Mucosa of rectum (tissue), 2 donors: ENCODE data around the gene CAT.

Experiments
- H3K27ac ChIP-seq, 2 donors: one replicate each; pipeline ENCODE4 v1.7.0; 2013; ENCODE audit warnings: inconsistent platforms in 2 of 2, low read depth in 2 of 2, low read length in 2 of 2
- H3K27me3 ChIP-seq, 2 donors: one replicate each; pipeline ENCODE4 v1.7.0; 2013; ENCODE audit warnings: low read length in 2 of 2; ENCODE audit not compliant: control insufficient read depth in 2 of 2, insufficient read depth in 2 of 2
- H3K36me3 ChIP-seq, 2 donors: one replicate each; pipeline ENCODE4 v1.7.0; 2013; ENCODE audit warnings: low read length in 2 of 2; ENCODE audit not compliant: control insufficient read depth in 2 of 2, insufficient read depth in 2 of 2
- H3K4me1 ChIP-seq, 2 donors: one replicate each; pipeline ENCODE4 v1.7.0; 2013; ENCODE audit warnings: low read length in 2 of 2, mild to moderate bottlenecking in 1 of 2; ENCODE audit not compliant: control insufficient read depth in 2 of 2, insufficient read depth in 2 of 2
- H3K4me3 ChIP-seq, 2 donors: one replicate each; pipeline ENCODE4 v1.7.0; 2013; ENCODE audit warnings: low read length in 2 of 2
- H3K9ac ChIP-seq, 2 donors: one replicate each; pipeline ENCODE4 v1.7.0; 2013; ENCODE audit warnings: low read length in 2 of 2, low read depth in 1 of 2, mild to moderate bottlenecking in 1 of 2
- H3K9me3 ChIP-seq, 2 donors: one replicate each; pipeline ENCODE4 v1.7.0; 2013; ENCODE audit warnings: low read length in 2 of 2; ENCODE audit not compliant: control insufficient read depth in 2 of 2
- donor health status: healthy.
- donor health status: Normal muscosa, but diverticular disease.

Gene CAT

GRCh38 chr11:34407121-34407813, 31.5 kb upstream of the CAT start:
- H3K9me3 ChIP-seq, result no peaks in the 10 kb centered on the region
- no peaks in the 10 kb centered on the region for H3K36me3 ChIP-seq
- H3K27ac ChIP-seq, result no peak overlapping the region
- no peaks in the 10 kb centered on the region for H3K4me1 ChIP-seq
- no peak overlapping the region for H3K4me3 ChIP-seq
- H3K27me3 ChIP-seq, result peaks cover 0 to 3% of the 10 kb centered on the region in 2 donors
- no peak overlapping the region for H3K9ac ChIP-seq

GRCh38 chr11:34408580-34409172, 30.1 kb upstream of the CAT start:
- Histone ChIP-seq H3K9ac (no peak overlapping the region), H3K36me3 (no peaks in the 10 kb centered on the region), H3K4me1 (no peaks in the 10 kb centered on the region), H3K27ac (no peak overlapping the region), H3K9me3 (peaks cover 0 to 2% of the 10 kb centered on the region in 2 donors), H3K4me3 (no peak overlapping the region), H3K27me3 (peaks cover 0 to 3% of the 10 kb centered on the region in 2 donors)

GRCh38 chr11:34411111-34411510, 27.6 kb upstream of the CAT start:
- no peaks in the 10 kb centered on the region for H3K4me1 ChIP-seq
- no peak overlapping the region for H3K9ac ChIP-seq
- H3K27ac ChIP-seq, result no peak overlapping the region
- no peaks in the 10 kb centered on the region for H3K27me3 ChIP-seq
- H3K4me3 ChIP-seq, result no peak overlapping the region
- peaks cover 0 to 5% of the 10 kb centered on the region in 2 donors for H3K9me3 ChIP-seq
- H3K36me3 ChIP-seq, result no peaks in the 10 kb centered on the region

- no peak overlapping the region for H3K9ac ChIP-seq
- H3K27ac ChIP-seq, result no peak overlapping the region
- no peaks in the 10 kb centered on the region for H3K27me3 ChIP-seq
- no peaks in the 10 kb centered on the region for H3K36me3 ChIP-seq
- peaks cover 0 to 5% of the 10 kb centered on the region in 2 donors for H3K9me3 ChIP-seq
- no peaks in the 10 kb centered on the region for H3K4me1 ChIP-seq
- H3K4me3 ChIP-seq, result no peak overlapping the region
These were observed 26.9 kb upstream of the CAT start for GRCh38 chr11:34411791-34412190.

DNA sequence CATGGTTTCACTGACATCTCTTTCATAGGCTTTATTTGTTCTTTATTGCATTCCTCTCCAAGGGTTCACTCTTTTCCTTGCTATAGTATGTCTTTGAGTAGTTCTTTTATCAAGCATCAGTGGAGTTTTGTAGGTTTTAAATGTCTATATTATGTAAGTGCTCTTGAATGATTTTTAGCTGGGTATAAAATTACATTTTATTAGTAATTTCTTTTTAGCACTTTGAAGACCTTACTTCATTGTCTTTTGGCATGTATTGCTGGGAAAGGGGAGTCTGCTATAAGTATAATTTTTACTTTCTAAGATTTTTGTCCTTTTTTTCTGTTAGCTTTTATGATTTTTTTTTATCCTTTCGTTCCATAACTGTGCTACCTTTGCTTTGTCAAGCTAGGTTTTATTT, 25.5 kb upstream of the CAT start:
- no peaks in the 10 kb centered on the region for H3K4me1 ChIP-seq
- no peak overlapping the region for H3K9ac ChIP-seq
- H3K4me3 ChIP-seq, result no peak overlapping the region
- H3K36me3 ChIP-seq, result no peaks in the 10 kb centered on the region
- H3K27ac ChIP-seq, result no peak overlapping the region
- H3K27me3 ChIP-seq, result no peaks in the 10 kb centered on the region
- peaks cover 0 to 5% of the 10 kb centered on the region in 2 donors for H3K9me3 ChIP-seq

- H3K27ac ChIP-seq, result no peak overlapping the region
- H3K9ac ChIP-seq, result no peak overlapping the region
- no peaks in the 10 kb centered on the region for H3K36me3 ChIP-seq
These were observed 23.2 kb upstream of the CAT start for GRCh38 chr11:34415538-34415937.

GRCh38 chr11:34416088-34416487, 22.6 kb upstream of the CAT start:
- Histone ChIP-seq H3K27me3 (no peaks in the 10 kb centered on the region), H3K4me3 (no peak overlapping the region), H3K4me1 (no peaks in the 10 kb centered on the region), H3K27ac (no peak overlapping the region), H3K36me3 (no peaks in the 10 kb centered on the region), H3K9ac (no peak overlapping the region), H3K9me3 (peaks cover 0 to 5% of the 10 kb centered on the region in 2 donors)

More at GRCh38 chr11:34415538-34415937, 23.2 kb upstream of the CAT start:
- Histone ChIP-seq H3K27me3 (no peaks in the 10 kb centered on the region), H3K4me1 (no peaks in the 10 kb centered on the region), H3K4me3 (no peak overlapping the region), H3K9me3 (peaks cover 0 to 5% of the 10 kb centered on the region in 2 donors)

- no peak overlapping the region for H3K4me3 ChIP-seq
- H3K4me1 ChIP-seq, result no peaks in the 10 kb centered on the region
- no peaks in the 10 kb centered on the region for H3K36me3 ChIP-seq
- H3K9me3 ChIP-seq, result peaks cover 0 to 5% of the 10 kb centered on the region in 2 donors
- H3K27ac ChIP-seq, result no peak overlapping the region
- H3K9ac ChIP-seq, result no peak overlapping the region
- H3K27me3 ChIP-seq, result no peaks in the 10 kb centered on the region
These were observed 22.0 kb upstream of the CAT start for GRCh38 chr11:34416766-34417165.

- H3K36me3 ChIP-seq, result no peaks in the 10 kb centered on the region
- H3K27me3 ChIP-seq, result no peaks in the 10 kb centered on the region
- no peaks in the 10 kb centered on the region for H3K4me1 ChIP-seq
- H3K27ac ChIP-seq, result no peak overlapping the region
- H3K9me3 ChIP-seq, result peaks cover 0 to 5% of the 10 kb centered on the region in 2 donors
- H3K4me3 ChIP-seq, result no peak overlapping the region
- H3K9ac ChIP-seq, result no peak overlapping the region
These were observed 21.5 kb upstream of the CAT start for GRCh38 chr11:34417202-34417601.

DNA sequence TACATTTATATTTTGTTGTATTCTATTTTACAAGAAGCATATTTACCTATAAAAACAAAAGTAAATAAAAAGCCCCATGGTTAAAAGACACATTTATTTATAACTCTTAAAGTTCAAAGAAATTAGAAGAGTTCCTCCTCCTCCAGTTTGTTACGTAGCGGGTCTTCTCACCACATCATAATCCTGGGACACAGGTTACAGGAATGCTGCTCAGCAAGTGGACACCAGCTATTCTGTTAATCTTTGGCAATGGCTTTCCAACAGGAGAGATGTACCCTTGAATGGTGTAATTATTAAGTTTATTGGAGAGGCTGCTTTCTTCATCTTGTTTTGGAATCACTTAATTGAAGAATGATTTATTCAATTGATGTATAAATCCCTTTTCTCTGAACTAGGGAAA, 19.6 kb upstream of the CAT start:
- H3K36me3 ChIP-seq, result no peaks in the 10 kb centered on the region
- no peaks in the 10 kb centered on the region for H3K9me3 ChIP-seq
- no peak overlapping the region for H3K27ac ChIP-seq
- H3K9ac ChIP-seq, result no peak overlapping the region
- H3K4me1 ChIP-seq, result no peaks in the 10 kb centered on the region
- no peak overlapping the region for H3K4me3 ChIP-seq
- no peaks in the 10 kb centered on the region for H3K27me3 ChIP-seq
